Fibroblast of lung (primary cell): Measurements from ENCODE around the gene RAPH1. TPM values are rescaled to one million over a fixed set of nuclear protein-coding genes. Genes with fewer than 3 reads are reported as not detected.

Source experiments
- DNase-seq, 2 donors: peaks; one replicate each; pipeline versions ENCODE4 v3.0.0 to v3.0.0-alpha.2; 2010; ENCODE audit warnings: low read depth in 2 of 2
- H2AFZ ChIP-seq: 2 replicates; pipeline ENCODE4 v1.5.1; 2012; ENCODE audit warnings: low read length, control low read depth, inconsistent platforms
- H3K27ac ChIP-seq: 2 replicates; pipeline ENCODE4 v1.5.1; 2011; ENCODE audit warnings: low read length, control low read depth; ENCODE audit not compliant: insufficient read depth
- H3K27me3 ChIP-seq: 2 replicates; pipeline ENCODE4 v1.5.1; 2011; ENCODE audit warnings: mild to moderate bottlenecking, low read length; ENCODE audit not compliant: control insufficient read depth, insufficient read depth
- H3K36me3 ChIP-seq: 2 replicates; pipeline ENCODE4 v1.5.1; 2011; ENCODE audit warnings: low read length; ENCODE audit not compliant: control insufficient read depth, insufficient read depth
- H3K4me1 ChIP-seq: 2 replicates; pipeline ENCODE4 v1.5.1; 2011; ENCODE audit warnings: low read length; ENCODE audit not compliant: control insufficient read depth, insufficient read depth; ENCODE audit errors: extremely low read depth
- H3K4me2 ChIP-seq: 2 replicates; pipeline ENCODE4 v1.5.1; 2011; ENCODE audit warnings: low read length, control low read depth; ENCODE audit not compliant: insufficient read depth; ENCODE audit errors: extremely low read depth
- H3K4me3 ChIP-seq, 4 experiments: fragments of 200-600 bp in 1 of 4; sonication (generic) in 1 of 4; replicated peaks in 1 of 4; 2 replicates each; pipeline ENCODE4 v1.5.1; 2011 to 2016; ENCODE audit warnings: low read length in 4 of 4, low read depth in 3 of 4, mild to moderate bottlenecking in 3 of 4, control low read depth in 2 of 4, inconsistent platforms in 1 of 4, mixed read lengths in 1 of 4; ENCODE audit not compliant: insufficient read depth in 1 of 4; ENCODE audit errors: control extremely low read depth in 1 of 4
- H3K79me2 ChIP-seq: 2 replicates; pipeline ENCODE4 v1.5.1; 2012; ENCODE audit warnings: mild to moderate bottlenecking, low read length, inconsistent platforms; ENCODE audit not compliant: control insufficient read depth, insufficient read depth
- H3K9ac ChIP-seq: 2 replicates; pipeline ENCODE4 v1.5.1; 2011; ENCODE audit warnings: mild to moderate bottlenecking, low read length, control low read depth; ENCODE audit not compliant: insufficient read depth
- H3K9me3 ChIP-seq: 2 replicates; pipeline ENCODE4 v1.5.1; 2012; ENCODE audit warnings: low read depth, low read length; ENCODE audit not compliant: control insufficient read depth, insufficient read depth
- H4K20me1 ChIP-seq: 2 replicates; pipeline ENCODE4 v1.5.1; 2011; ENCODE audit warnings: low read length; ENCODE audit not compliant: control insufficient read depth, insufficient read depth; ENCODE audit errors: extremely low read depth
- CTCF ChIP-seq, 2 donors: IDR thresholded peaks in 1 of 2; conservative IDR thresholded peaks in 1 of 2; 1 replicate in 1 of 2; 2 replicates in 1 of 2; pipeline ENCODE4 v1.5.1; 2011 to 2012; ENCODE audit warnings: low read length in 2 of 2, control low read depth in 1 of 2, inconsistent platforms in 1 of 2, low read depth in 1 of 2, mild to moderate bottlenecking in 1 of 2
- EZH2 ChIP-seq: IDR thresholded peaks from 2 replicates; pipeline ENCODE4 v1.5.1; 2012; ENCODE audit warnings: low read length, control low read depth, mild to moderate bottlenecking; ENCODE audit errors: missing control alignments
- polyA plus RNA-seq, 2 donors: library from polyadenylated mRNA; depleted of rRNA in 1 of 2; stranded (reverse) in 1 of 2; unstranded in 1 of 2; fragments of >200 nt; gene quantifications; 2 replicates each; pipeline ENCODE4 v1.2.1, GENCODE V29; 2011 to 2012; ENCODE audit warnings: missing spikeins in 1 of 2
- total RNA-seq: library from RNA; depleted of rRNA; stranded (reverse); fragments of >200 nt; gene quantifications from 2 replicates; pipeline ENCODE4 v1.2.1, GENCODE V29; 2014

RAPH1 gene
- total and polyA plus RNA-seq, 2 donors (not counting 1 experiment from before 2014, with no cell fraction given) = 14.1 to 21.1 TPM

GRCh38 chr2:203476881-203477280 is 58.2 kb downstream of the RAPH1 start:
- peaks cover 2% of the 10 kb centered on the region for H3K79me2 ChIP-seq
- no peak overlapping the region for H3K4me3 ChIP-seq
- no peak overlapping the region for H2AFZ ChIP-seq
- H3K36me3 ChIP-seq = no peaks in the 10 kb centered on the region
- H3K4me1 ChIP-seq = no peaks in the 10 kb centered on the region
- no peaks in the 10 kb centered on the region for H3K9me3 ChIP-seq
- H4K20me1 ChIP-seq = no peaks in the 10 kb centered on the region
- no peak overlapping the region for H3K27ac ChIP-seq
- no peaks in the 10 kb centered on the region for H3K27me3 ChIP-seq
- no peak overlapping the region for H3K4me2 ChIP-seq
- TF ChIP-seq CTCF (conservative IDR thresholded peaks at IDR 0.05 in 1 of 2, IDR thresholded peaks at IDR 0.05 in 1 of 2; ENCODE audit: low read depth in 1 of 2, low read length in 2 of 2) (no peak), EZH2 (no peak)
- DNase-seq = peak in 1 of 2 donors; percentile 41
- no peak overlapping the region for H3K9ac ChIP-seq

GRCh38 chr2:203471323-203471722 is 63.8 kb downstream of the RAPH1 start:
- H2AFZ ChIP-seq = no peak overlapping the region
- TF ChIP-seq EZH2 (no peak), CTCF (conservative IDR thresholded peaks at IDR 0.05 in 1 of 2, IDR thresholded peaks at IDR 0.05 in 1 of 2; ENCODE audit: low read depth in 1 of 2, low read length in 2 of 2) (no peak)
- H3K9ac ChIP-seq = no peak overlapping the region
- no peaks in the 10 kb centered on the region for H3K27me3 ChIP-seq
- DNase-seq = no peak
- H3K27ac ChIP-seq = no peak overlapping the region
- H3K36me3 ChIP-seq = no peaks in the 10 kb centered on the region
- no peaks in the 10 kb centered on the region for H3K79me2 ChIP-seq
- no peak overlapping the region for H3K4me3 ChIP-seq
- no peaks in the 10 kb centered on the region for H3K9me3 ChIP-seq
- no peak overlapping the region for H3K4me2 ChIP-seq
- no peaks in the 10 kb centered on the region for H4K20me1 ChIP-seq
- H3K4me1 ChIP-seq = peaks cover 4% of the 10 kb centered on the region

GRCh38 chr2:203470371-203470770 is 64.7 kb downstream of the RAPH1 start:
- Histone ChIP-seq H3K4me1 (peaks cover 4% of the 10 kb centered on the region), H3K79me2 (no peaks in the 10 kb centered on the region), H3K36me3 (no peaks in the 10 kb centered on the region), H3K4me2 (no peak overlapping the region), H3K4me3 (no peak overlapping the region), H3K9ac (no peak overlapping the region), H2AFZ (no peak overlapping the region), H3K27me3 (no peaks in the 10 kb centered on the region), H4K20me1 (no peaks in the 10 kb centered on the region), H3K27ac (no peak overlapping the region), H3K9me3 (no peaks in the 10 kb centered on the region)
- DNase-seq = no peak
- TF ChIP-seq CTCF (conservative IDR thresholded peaks at IDR 0.05 in 1 of 2, IDR thresholded peaks at IDR 0.05 in 1 of 2; ENCODE audit: low read depth in 1 of 2, low read length in 2 of 2) = no peak
- TF ChIP-seq EZH2 = no peak
